CD4-positive, alpha-beta T cell treated with Interleukin-6 at 100 ng/mL for 8 hours (primary cell): Measurements from ENCODE around the gene PRKAR2B.
"Not testable (repeated sequence)": the region's sequence is repeated elsewhere in the genome, so short reads cannot be mapped to it uniquely, and the experiment has no call there.

Experiments used
- DNase-seq: peaks from one replicate; pipeline ENCODE4 v3.0.0-alpha.2; 2020; ENCODE audit warnings: mixed read lengths, low spot score

The PRKAR2B gene

GRCh38 chr7:107119376-107120105, 75.0 kb downstream of the PRKAR2B start:
- DNase-seq: no peak

GRCh38 chr7:107122486-107122911, 78.0 kb downstream of the PRKAR2B start:
- DNase-seq: no peak

GRCh38 chr7:107123392-107123791, 78.9 kb downstream of the PRKAR2B start:
- no peak for DNase-seq

GRCh38 chr7:107125475-107125874, 81.0 kb downstream of the PRKAR2B start:
- DNase-seq: no peak

- no peak for DNase-seq
Measured at GRCh38 chr7:107128217-107128616, 83.7 kb downstream of the PRKAR2B start.

GRCh38 chr7:107128748-107129147, 84.2 kb downstream of the PRKAR2B start:
- DNase-seq: no peak

- DNase-seq: no peak
Measured at GRCh38 chr7:107130487-107131220, 86.1 kb downstream of the PRKAR2B start.

GRCh38 chr7:107133396-107133795, 88.9 kb downstream of the PRKAR2B start:
- no peak for DNase-seq

- no peak for DNase-seq
Measured at GRCh38 chr7:107138696-107139420, 94.4 kb downstream of the PRKAR2B start.

GRCh38 chr7:107143875-107144274, 99.4 kb downstream of the PRKAR2B start:
- DNase-seq: not testable (repeated sequence)

GRCh38 chr7:107145067-107145838, 100.7 kb downstream of the PRKAR2B start:
- no peak for DNase-seq

GRCh38 chr7:107147464-107148393, 103.2 kb downstream of the PRKAR2B start:
- peak; percentile 40 for DNase-seq

GRCh38 chr7:107148721-107149120, 104.2 kb downstream of the PRKAR2B start:
- DNase-seq: no peak

- no peak for DNase-seq
Measured at GRCh38 chr7:107149863-107150262, 105.4 kb downstream of the PRKAR2B start.

GRCh38 chr7:107150375-107151073, 106.0 kb downstream of the PRKAR2B start:
- peak; percentile 68 for DNase-seq

GRCh38 chr7:107151538-107151937, 107.0 kb downstream of the PRKAR2B start:
- DNase-seq: no peak

- no peak for DNase-seq
Measured at GRCh38 chr7:107152011-107152410, 107.5 kb downstream of the PRKAR2B start.

GRCh38 chr7:107154826-107155225, 110.3 kb downstream of the PRKAR2B start:
- no peak for DNase-seq

GRCh38 chr7:107155726-107156125, 111.2 kb downstream of the PRKAR2B start:
- DNase-seq: not testable (repeated sequence)

GRCh38 chr7:107157091-107157490, 112.6 kb downstream of the PRKAR2B start:
- DNase-seq: no peak
